CD4-positive, alpha-beta T cell treated with Interleukin-4 for 4 hours (primary cell): ENCODE results near the gene XXYLT1.

ENCODE experiments used
- DNase-seq: peaks from one replicate; pipeline ENCODE4 v3.0.0-alpha.2; 2020

The XXYLT1 gene

GRCh38 chr3:195181741-195182469 is 89.1 kb downstream of the XXYLT1 start:
- DNase-seq, result no peak

GRCh38 chr3:195181113-195181498 is 89.9 kb downstream of the XXYLT1 start:
- no peak for DNase-seq

- DNase-seq, result no peak
These were observed 90.4 kb downstream of the XXYLT1 start for GRCh38 chr3:195180490-195181112.

GRCh38 chr3:195179776-195180489 is 91.0 kb downstream of the XXYLT1 start:
- DNase-seq, result no peak

- no peak for DNase-seq
These were observed 92.6 kb downstream of the XXYLT1 start for GRCh38 chr3:195178124-195178910.

GRCh38 chr3:195177422-195178123 is 93.4 kb downstream of the XXYLT1 start:
- no peak for DNase-seq

- DNase-seq, result no peak
These were observed 94.2 kb downstream of the XXYLT1 start for GRCh38 chr3:195176776-195177175.

GRCh38 chr3:195175476-195176337 is 95.3 kb downstream of the XXYLT1 start:
- DNase-seq, result no peak

- no peak for DNase-seq
These were observed 95.9 kb downstream of the XXYLT1 start for GRCh38 chr3:195175076-195175475.

- no peak for DNase-seq
These were observed 97.3 kb downstream of the XXYLT1 start for GRCh38 chr3:195173657-195174056.

- DNase-seq, result no peak
These were observed 98.1 kb downstream of the XXYLT1 start for GRCh38 chr3:195172896-195173295.

GRCh38 chr3:195172039-195172684 is 98.8 kb downstream of the XXYLT1 start:
- no peak for DNase-seq

GRCh38 chr3:195171093-195171873 is 99.7 kb downstream of the XXYLT1 start:
- no peak for DNase-seq

GRCh38 chr3:195170496-195170895 is 100.5 kb downstream of the XXYLT1 start:
- DNase-seq, result no peak

- DNase-seq, result no peak
These were observed 101.8 kb downstream of the XXYLT1 start for GRCh38 chr3:195169011-195169649.

- DNase-seq, result no peak
These were observed 102.8 kb downstream of the XXYLT1 start for GRCh38 chr3:195168009-195168762.

GRCh38 chr3:195165790-195166189 is 105.2 kb downstream of the XXYLT1 start:
- DNase-seq, result no peak

- no peak for DNase-seq
These were observed 105.7 kb downstream of the XXYLT1 start for GRCh38 chr3:195165265-195165609.
